ENCODE measurements around the gene PMP22. TPM values are rescaled to one million over a fixed set of nuclear protein-coding genes. Genes with fewer than 3 reads are reported as not detected.
A peak's percentile ranks its signal among the peaks of the same experiment; 100 is the strongest.

The PMP22 gene
- total RNA-seq, 1 experiment from 2014 or later, result 56.1 TPM

DNA sequence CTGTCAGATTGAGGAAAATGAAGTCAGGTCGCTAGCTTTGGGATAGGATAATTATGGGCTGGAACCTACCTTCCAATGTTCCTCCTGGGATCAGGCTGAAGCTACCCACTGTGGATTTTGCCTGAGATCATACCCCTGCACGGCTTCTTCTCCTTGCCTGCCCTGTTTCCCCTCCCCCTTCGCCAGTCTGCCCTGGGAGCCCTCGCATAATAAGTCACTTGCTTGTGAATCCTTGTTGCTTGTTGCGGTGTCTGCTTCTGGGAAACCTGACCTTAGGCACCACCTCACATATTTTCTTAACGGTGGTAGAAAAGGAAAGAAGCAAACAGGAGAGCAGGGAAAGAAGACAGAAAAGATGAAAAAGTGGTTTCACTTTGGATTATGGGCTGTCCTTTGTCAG, 13.3 kb upstream of the PMP22 start:
- no peak for DNase-seq (ENCODE audit: extremely low read depth, low read depth)

- DNase-seq (ENCODE audit: extremely low read depth, low read depth), result no peak
These were observed 8.9 kb upstream of the PMP22 start for GRCh38 chr17:15274017-15274416.

DNA sequence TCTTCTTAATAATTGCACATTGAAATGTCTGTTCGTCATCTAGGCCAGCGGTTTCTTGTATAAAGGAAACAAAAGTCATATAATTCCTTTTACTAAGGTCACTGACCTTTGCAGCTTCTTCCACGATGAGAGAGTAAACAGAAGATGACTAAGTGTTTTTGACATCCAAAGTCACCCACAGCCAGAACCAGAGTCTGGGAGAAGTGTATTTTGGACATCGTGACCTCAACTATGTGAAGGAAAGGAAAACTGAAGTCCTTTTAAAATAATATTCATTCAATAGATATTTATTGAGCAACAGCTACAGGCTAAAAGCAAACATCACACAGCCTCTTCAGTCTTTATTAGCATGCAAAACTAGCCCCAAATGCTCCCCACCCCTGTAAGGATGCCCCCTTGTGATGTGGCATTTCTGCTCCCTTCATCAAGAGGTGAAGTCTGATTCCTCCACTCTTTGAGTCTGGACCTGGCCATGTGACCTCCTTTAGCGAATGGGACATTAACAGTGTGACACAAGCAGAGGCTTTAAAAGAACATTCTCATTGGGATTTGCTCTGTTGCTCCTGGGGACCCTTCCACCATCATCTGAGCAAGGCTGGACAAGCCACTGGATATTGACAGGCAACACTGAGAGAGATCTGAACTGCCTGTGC, 8.1 kb upstream of the PMP22 start:
- peak; percentile 43 for DNase-seq (ENCODE audit: extremely low read depth, low read depth)

DNA sequence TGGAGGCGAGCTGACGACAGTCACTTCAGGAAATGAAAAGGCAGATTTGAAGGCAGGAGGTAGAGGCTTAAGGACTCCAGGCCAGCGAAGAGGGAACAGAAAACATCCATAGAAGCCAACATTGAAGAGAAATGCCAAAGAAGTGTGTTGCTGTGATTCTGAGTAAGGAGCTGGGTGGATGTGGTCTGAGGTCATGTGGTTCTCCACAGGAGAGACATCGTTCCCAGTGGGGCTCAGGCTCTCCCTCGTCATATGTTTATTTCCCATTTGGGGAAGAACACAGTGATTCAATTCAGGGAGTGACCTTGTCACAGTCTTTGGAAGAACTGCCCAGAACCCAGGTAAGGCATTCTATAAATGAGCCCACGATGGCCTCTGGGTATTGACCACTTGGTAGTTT, 6.6 kb upstream of the PMP22 start:
- no peak for DNase-seq (ENCODE audit: extremely low read depth, low read depth)

- no peak for DNase-seq (ENCODE audit: extremely low read depth, low read depth)
These were observed 5.7 kb upstream of the PMP22 start for GRCh38 chr17:15270628-15271381.

GRCh38 chr17:15269780-15270089, 4.6 kb upstream of the PMP22 start:
- no peak for DNase-seq (ENCODE audit: extremely low read depth, low read depth)

GRCh38 chr17:15269087-15269779, 4.1 kb upstream of the PMP22 start:
- DNase-seq (ENCODE audit: extremely low read depth, low read depth), result no peak

- no peak for DNase-seq (ENCODE audit: extremely low read depth, low read depth)
These were observed 3.3 kb upstream of the PMP22 start for GRCh38 chr17:15268461-15268860.

- DNase-seq (ENCODE audit: extremely low read depth, low read depth), result no peak
These were observed 2.9 kb upstream of the PMP22 start for GRCh38 chr17:15267996-15268395.

DNA sequence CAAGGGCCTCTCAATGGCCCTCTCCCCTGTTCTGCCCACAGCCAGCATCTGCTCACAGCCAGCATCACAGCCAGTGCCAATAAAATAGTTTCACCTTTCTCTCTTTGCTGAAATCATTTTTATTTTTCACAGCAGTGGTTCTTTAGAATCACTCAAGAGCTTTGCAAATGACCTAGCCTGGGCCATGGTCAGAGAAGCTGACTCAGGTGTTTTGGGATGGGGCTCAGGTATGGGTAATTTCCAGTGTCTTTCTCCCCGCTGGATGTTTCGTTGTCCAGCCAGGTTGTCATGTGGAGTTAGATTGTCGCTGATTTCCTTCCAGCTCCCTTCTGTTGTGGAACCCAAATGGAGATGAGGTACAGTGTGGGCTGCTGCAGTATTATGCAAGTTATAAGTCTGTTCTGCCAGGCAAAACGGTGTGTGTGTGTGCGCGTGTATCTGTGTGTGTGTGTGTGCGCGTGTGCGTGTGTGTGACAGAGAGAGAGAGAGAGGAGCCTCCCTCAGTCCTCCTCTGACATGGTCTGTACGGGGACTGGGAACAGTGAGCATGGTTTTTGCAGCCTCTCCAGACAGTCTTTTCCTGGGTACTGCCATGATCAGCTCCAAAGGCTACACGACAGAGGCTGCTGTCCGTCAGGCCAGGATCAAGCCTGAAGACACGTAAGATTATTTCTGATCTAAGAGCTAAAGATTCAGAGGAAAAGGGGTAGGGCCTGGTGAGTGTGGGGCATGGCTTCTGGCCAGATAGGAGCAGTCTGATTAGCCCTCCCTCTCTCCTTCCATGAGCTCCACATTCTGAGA, 1.4 kb upstream of the PMP22 start:
- DNase-seq (ENCODE audit: extremely low read depth, low read depth), result no peak

DNA sequence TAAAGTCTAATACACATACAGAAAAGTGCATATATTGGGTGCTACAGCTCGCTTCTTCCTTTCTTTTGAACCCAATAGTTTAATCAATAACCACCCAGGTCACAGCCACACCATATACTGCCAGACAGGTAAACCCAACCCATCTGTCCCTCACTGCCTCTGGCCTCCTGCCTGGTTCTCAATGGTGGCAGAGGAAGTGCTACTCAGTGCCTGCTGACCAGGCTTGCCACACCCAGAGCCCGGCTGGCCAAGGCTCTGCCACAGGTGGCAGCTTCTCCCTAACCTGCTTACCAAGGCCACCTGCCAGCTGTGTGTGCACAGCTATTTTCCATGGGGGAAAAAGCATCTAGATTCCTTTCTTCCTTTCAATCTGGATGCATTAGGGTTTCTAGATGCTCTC, 584 bp downstream of the PMP22 start:
- no peak for DNase-seq (ENCODE audit: extremely low read depth, low read depth)

DNA sequence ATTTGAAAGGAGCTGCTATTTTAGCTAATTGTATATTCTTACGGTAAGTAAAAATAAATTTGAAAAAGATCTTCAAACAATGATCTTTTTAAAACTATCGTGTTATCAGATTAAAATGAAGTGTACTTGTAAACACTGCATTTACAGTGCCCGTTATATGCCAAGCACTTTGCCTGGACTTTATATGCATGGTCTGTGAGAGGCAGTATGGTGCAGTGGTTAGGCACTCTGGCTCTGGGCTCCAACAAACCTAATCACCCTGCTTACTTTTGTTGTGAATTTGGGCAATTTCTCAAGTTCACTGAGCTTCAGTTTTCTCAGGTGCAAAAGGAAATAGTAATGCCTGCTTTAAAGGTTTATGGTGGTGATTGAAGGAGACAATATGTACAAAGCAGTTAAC, 1.4 kb downstream of the PMP22 start:
- no peak for DNase-seq (ENCODE audit: extremely low read depth, low read depth)

DNA sequence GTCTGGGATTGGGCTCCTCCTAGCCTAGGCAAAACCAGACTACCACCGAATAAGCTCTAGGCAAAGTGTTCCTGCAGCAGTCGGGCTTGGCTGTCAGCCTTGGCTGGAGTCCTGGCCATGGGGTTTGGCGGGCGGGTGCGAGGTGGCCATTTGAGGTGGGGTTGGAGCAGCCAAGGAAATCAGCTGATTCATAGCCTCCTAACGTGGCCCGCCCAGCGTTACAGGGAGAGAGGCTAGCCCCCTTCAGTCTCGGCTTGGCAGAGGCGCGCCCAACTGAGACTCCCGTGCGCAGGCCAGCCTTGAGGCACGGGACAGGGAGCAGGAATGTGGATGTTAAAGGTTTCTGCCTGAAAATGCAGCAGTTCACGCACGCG, 1.9 kb downstream of the PMP22 start:
- peak; percentile 51 for DNase-seq (ENCODE audit: extremely low read depth, low read depth)

GRCh38 chr17:15262291-15263205, 2.6 kb downstream of the PMP22 start:
- peak; percentile 90 for DNase-seq (ENCODE audit: extremely low read depth, low read depth)

GRCh38 chr17:15261802-15262290, 3.3 kb downstream of the PMP22 start:
- DNase-seq (ENCODE audit: extremely low read depth, low read depth), result peak; percentile 33

GRCh38 chr17:15261258-15261801, 3.8 kb downstream of the PMP22 start:
- DNase-seq (ENCODE audit: extremely low read depth, low read depth), result peak; percentile 34

DNA sequence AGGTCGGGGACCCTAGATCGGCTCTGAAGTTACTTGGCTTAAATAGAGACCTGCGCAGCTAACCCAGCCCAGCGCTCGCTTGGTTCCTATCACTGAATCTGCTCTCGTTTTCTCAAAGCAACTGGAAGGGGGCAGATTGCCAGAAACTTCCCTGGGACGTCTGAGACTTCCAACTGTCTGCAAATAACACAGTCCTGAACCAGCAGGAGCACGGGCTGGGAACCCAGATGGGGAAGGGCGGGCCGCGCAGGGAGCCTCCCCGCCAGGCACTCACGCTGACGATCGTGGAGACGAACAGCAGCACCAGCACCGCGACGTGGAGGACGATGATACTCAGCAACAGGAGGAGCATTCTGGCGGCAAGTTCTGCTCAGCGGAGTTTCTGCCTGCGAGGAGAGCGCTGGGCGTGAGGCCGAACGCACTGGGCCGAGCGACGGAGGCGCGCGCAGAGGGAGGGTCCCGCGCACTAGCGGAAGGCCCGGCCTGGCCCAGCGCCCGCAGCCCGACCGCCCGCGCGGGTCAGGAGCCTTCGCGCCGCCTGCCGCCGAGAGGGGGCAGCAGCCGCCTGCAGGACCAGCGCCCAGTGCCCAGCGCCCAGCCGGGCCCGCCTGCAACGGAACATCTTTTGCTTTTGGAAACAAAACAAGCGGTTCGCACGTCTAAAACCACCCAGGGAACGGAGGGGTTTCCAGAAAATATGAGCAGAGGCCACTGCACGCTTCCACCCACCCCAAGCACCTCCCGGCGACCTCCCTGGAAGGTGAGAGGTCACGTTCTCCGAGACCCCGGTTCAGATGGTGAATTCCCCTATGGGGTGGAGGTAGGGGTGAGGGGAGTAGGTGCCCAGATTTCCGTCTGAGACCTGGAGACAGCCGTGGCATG, 4.5 kb downstream of the PMP22 start:
- DNase-seq (ENCODE audit: extremely low read depth, low read depth), result peak; percentile 73

DNA sequence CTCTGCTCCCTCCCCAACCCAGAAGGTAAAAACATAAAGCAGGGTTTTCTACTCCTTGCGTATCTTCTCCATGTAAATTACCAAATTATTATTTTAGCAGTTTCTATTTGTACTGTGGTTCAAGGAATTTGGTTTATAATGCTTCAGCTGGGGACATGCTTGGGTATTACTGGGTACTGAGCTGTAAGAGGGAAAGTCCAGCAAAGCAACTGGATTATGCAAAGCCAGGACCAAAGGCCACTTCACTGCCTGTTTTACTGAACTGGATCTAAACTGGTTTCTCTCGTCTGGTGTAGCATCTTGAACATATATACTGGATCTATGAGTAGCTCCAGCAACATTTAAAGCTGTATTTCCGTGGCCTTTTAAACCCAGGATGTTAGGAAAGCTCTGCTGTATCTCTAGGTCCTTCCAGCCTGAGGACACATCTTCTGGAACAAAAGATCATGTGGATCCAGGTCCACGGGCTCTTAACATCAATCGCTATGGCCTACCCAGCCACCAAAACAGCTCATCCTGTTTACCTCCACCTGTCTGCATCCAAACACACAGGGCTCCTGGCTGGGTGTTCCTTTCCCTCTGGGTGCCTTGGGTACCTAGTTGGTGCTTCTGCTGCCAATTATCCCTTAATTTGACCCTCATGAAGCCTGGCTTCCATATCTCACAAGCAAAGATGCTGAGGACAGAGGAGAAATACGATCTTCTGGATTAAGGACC, 7.2 kb downstream of the PMP22 start:
- DNase-seq (ENCODE audit: extremely low read depth, low read depth), result no peak

All from NCI-H460 (cell line).